H9 (cell line): Measurements from ENCODE around the gene MRPL46. TPM values are rescaled to one million over a fixed set of nuclear protein-coding genes. Genes with fewer than 3 reads are reported as not detected.

ENCODE experiments used
- DNase-seq: peaks from one replicate; pipeline ENCODE4 v3.0.0-alpha.2; 2017
- H2AFZ ChIP-seq: one replicate; pipeline ENCODE4 v1.6.1; 2013; ENCODE audit warnings: mild to moderate bottlenecking, low read length, control low read depth, moderate library complexity
- H2AK5ac ChIP-seq: 2 replicates; pipeline ENCODE4 v1.6.1; 2013; ENCODE audit warnings: low read length, control low read depth, mixed read lengths; ENCODE audit not compliant: insufficient read length
- H2BK120ac ChIP-seq: one replicate; pipeline ENCODE4 v1.6.1; 2013; ENCODE audit warnings: low read depth, mild to moderate bottlenecking, low read length, control low read depth, inconsistent platforms; ENCODE audit not compliant: poor library complexity, severe bottlenecking
- H2BK12ac ChIP-seq: 2 replicates; pipeline ENCODE4 v1.6.1; 2013; ENCODE audit warnings: low read length, control low read depth, mixed read lengths, low read depth; ENCODE audit not compliant: insufficient read length
- H2BK15ac ChIP-seq: 2 replicates; pipeline ENCODE4 v1.6.1; 2013; ENCODE audit warnings: low read depth, low read length, control low read depth
- H2BK20ac ChIP-seq: one replicate; pipeline ENCODE4 v1.6.1; 2013; ENCODE audit warnings: low read depth, mild to moderate bottlenecking, low read length, control low read depth, inconsistent platforms; ENCODE audit not compliant: poor library complexity, severe bottlenecking
- H2BK5ac ChIP-seq: 2 replicates; pipeline ENCODE4 v1.6.1; 2013; ENCODE audit warnings: low read length, control low read depth, mixed read lengths; ENCODE audit not compliant: insufficient read length
- H3K14ac ChIP-seq: 2 replicates; pipeline ENCODE4 v1.6.1; 2013; ENCODE audit warnings: low read length, control low read depth; ENCODE audit not compliant: insufficient read depth
- H3K18ac ChIP-seq: 2 replicates; pipeline ENCODE4 v1.6.1; 2013; ENCODE audit warnings: low read depth, mild to moderate bottlenecking, mixed read lengths, low read length, control low read depth; ENCODE audit not compliant: insufficient read length
- H3K23ac ChIP-seq: 2 replicates; pipeline ENCODE4 v1.6.1; 2013; ENCODE audit warnings: low read length, control low read depth, mixed read lengths, low read depth; ENCODE audit not compliant: insufficient read length
- H3K23me2 ChIP-seq: 2 replicates; pipeline ENCODE4 v1.6.1; 2013; ENCODE audit warnings: low read depth, mild to moderate bottlenecking, mixed read lengths, low read length, control low read depth; ENCODE audit not compliant: insufficient read length, poor library complexity, severe bottlenecking
- H3K27ac ChIP-seq: 2 replicates; pipeline ENCODE4 v1.5.1; 2013; ENCODE audit warnings: low read length, control low read depth, mixed read lengths, low read depth; ENCODE audit not compliant: insufficient read length
- H3K27me3 ChIP-seq: 2 replicates; pipeline ENCODE4 v1.6.1; 2013; ENCODE audit warnings: low read length, control low read depth, inconsistent platforms; ENCODE audit not compliant: insufficient read depth
- H3K4ac ChIP-seq: 2 replicates; pipeline ENCODE4 v1.6.1; 2013; ENCODE audit warnings: low read depth, mild to moderate bottlenecking, control low read depth, inconsistent platforms, low read length, moderate library complexity
- H3K4me1 ChIP-seq: 2 replicates; pipeline ENCODE4 v1.6.1; 2013; ENCODE audit warnings: low read length, control low read depth, inconsistent platforms; ENCODE audit not compliant: insufficient read depth
- H3K4me2 ChIP-seq: 2 replicates; pipeline ENCODE4 v1.6.1; 2013; ENCODE audit warnings: low read length, control low read depth, mixed read lengths; ENCODE audit not compliant: insufficient read length, insufficient read depth
- H3K56ac ChIP-seq: 2 replicates; pipeline ENCODE4 v1.6.1; 2013; ENCODE audit warnings: low read depth, mild to moderate bottlenecking, mixed read lengths, low read length, control low read depth; ENCODE audit not compliant: insufficient read length
- H3K79me1 ChIP-seq: 2 replicates; pipeline ENCODE4 v1.6.1; 2013; ENCODE audit warnings: low read depth, mild to moderate bottlenecking, moderate library complexity, low read length, control low read depth, inconsistent platforms; ENCODE audit not compliant: insufficient read depth, poor library complexity, severe bottlenecking
- H3K79me2 ChIP-seq: 2 replicates; pipeline ENCODE4 v1.6.1; 2013; ENCODE audit warnings: low read length, control low read depth, inconsistent platforms; ENCODE audit not compliant: insufficient read depth
- H3K9ac ChIP-seq: 2 replicates; pipeline ENCODE4 v1.6.1; 2013; ENCODE audit warnings: low read length, control low read depth, mixed read lengths; ENCODE audit not compliant: insufficient read length; ENCODE audit errors: extremely low read depth
- H3K9me3 ChIP-seq: one replicate; pipeline ENCODE4 v1.6.1; 2013; ENCODE audit warnings: low read depth, low read length, inconsistent platforms; ENCODE audit not compliant: control insufficient read depth
- H3T11ph ChIP-seq: one replicate; pipeline ENCODE4 v1.6.1; 2013; ENCODE audit warnings: mild to moderate bottlenecking, low read length, control low read depth, inconsistent platforms
- H4K20me1 ChIP-seq: one replicate; pipeline ENCODE4 v1.6.1; 2013; ENCODE audit not compliant: control insufficient read depth, insufficient read length, insufficient read depth
- H4K5ac ChIP-seq: 2 replicates; pipeline ENCODE4 v1.6.1; 2013; ENCODE audit warnings: low read depth, mild to moderate bottlenecking, mixed read lengths, low read length, control low read depth; ENCODE audit not compliant: insufficient read length
- H4K8ac ChIP-seq: replicated peaks from 2 replicates; pipeline ENCODE4 v1.6.1; 2013; ENCODE audit warnings: low read length, control low read depth, mixed read lengths, low read depth; ENCODE audit not compliant: insufficient read length
- H4K91ac ChIP-seq: 2 replicates; pipeline ENCODE4 v1.6.1; 2013; ENCODE audit warnings: low read depth, mild to moderate bottlenecking, moderate library complexity, mixed read lengths, low read length, control low read depth; ENCODE audit not compliant: insufficient read length
- H3K27ac Mint-ChIP-seq, 3 experiments: 2 replicates in 2 of 3; 3 replicates in 1 of 3; pipeline ENCODE4 v1.8.0; 2020 to 2021; ENCODE audit warnings: mixed read lengths in 3 of 3, mild to moderate bottlenecking in 1 of 3, moderate library complexity in 1 of 3
- H3K27me3 Mint-ChIP-seq: 2 replicates; pipeline ENCODE4 v1.8.0; 2021; ENCODE audit warnings: low read depth, mild to moderate bottlenecking, moderate library complexity, mixed read lengths
- H3K36me3 Mint-ChIP-seq, 3 experiments: 2 replicates in 2 of 3; 3 replicates in 1 of 3; pipeline ENCODE4 v1.8.0; 2020 to 2021; ENCODE audit warnings: low read depth in 3 of 3, mixed read lengths in 3 of 3; ENCODE audit not compliant: insufficient read depth in 1 of 3
- H3K4me1 Mint-ChIP-seq, 2 experiments: 2 replicates each; pipeline ENCODE4 v1.8.0; 2020; ENCODE audit warnings: mixed read lengths in 2 of 2
- H3K4me3 Mint-ChIP-seq, 2 experiments: 2 replicates in 1 of 2; 3 replicates in 1 of 2; pipeline ENCODE4 v1.8.0; 2020 to 2021; ENCODE audit warnings: mild to moderate bottlenecking in 2 of 2, mixed read lengths in 2 of 2, moderate library complexity in 1 of 2
- H3K9me3 Mint-ChIP-seq, 2 experiments: 2 replicates in 1 of 2; 3 replicates in 1 of 2; pipeline ENCODE4 v1.8.0; 2020; ENCODE audit warnings: mild to moderate bottlenecking in 2 of 2, mixed read lengths in 2 of 2, moderate library complexity in 1 of 2
- WGBS: extraction: QIAGEN DNeasy Blood & Tissue Kit; methylation state at CpG from one replicate; pipeline ENCODE4 v1.1.7; 2013; ENCODE audit warnings: missing lambda C conversion rate, low lambda C conversion rate, mixed read lengths; ENCODE audit not compliant: insufficient read length; ENCODE audit errors: extremely low coverage; 5-methylcytosine and 5-hydroxymethylcytosine counted together
- long read RNA-seq: library from polyadenylated mRNA; unstranded; transcript quantifications from one replicate; pipeline ENCODE4 v2.0.0, GENCODE V29; 2020
- total RNA-seq: library from RNA; stranded (reverse); gene quantifications from 2 replicates; pipeline ENCODE4 v1.2.1, GENCODE V29; 2021
- TF ChIP-seq, protein P1 (sequence below): fragments of 200-600 bp; sonication (generic); conservative IDR thresholded peaks from 3 replicates; pipeline ENCODE4 v1.8.0; 2021; ENCODE audit warnings: antibody characterized with exemption, mild to moderate bottlenecking

The MRPL46 gene
- total RNA-seq: 27.4 and 29.3 TPM in 2 replicates
- long read RNA-seq, transcript MRPL46-201 (4 exons, 1,019 nt): major isoform, 55 of 68 reads
- long read RNA-seq, partial matches to known transcripts: 0 of 68 reads
- long read RNA-seq, other reads (novel, unspliced or antisense): 13 of 68 reads

DNA sequence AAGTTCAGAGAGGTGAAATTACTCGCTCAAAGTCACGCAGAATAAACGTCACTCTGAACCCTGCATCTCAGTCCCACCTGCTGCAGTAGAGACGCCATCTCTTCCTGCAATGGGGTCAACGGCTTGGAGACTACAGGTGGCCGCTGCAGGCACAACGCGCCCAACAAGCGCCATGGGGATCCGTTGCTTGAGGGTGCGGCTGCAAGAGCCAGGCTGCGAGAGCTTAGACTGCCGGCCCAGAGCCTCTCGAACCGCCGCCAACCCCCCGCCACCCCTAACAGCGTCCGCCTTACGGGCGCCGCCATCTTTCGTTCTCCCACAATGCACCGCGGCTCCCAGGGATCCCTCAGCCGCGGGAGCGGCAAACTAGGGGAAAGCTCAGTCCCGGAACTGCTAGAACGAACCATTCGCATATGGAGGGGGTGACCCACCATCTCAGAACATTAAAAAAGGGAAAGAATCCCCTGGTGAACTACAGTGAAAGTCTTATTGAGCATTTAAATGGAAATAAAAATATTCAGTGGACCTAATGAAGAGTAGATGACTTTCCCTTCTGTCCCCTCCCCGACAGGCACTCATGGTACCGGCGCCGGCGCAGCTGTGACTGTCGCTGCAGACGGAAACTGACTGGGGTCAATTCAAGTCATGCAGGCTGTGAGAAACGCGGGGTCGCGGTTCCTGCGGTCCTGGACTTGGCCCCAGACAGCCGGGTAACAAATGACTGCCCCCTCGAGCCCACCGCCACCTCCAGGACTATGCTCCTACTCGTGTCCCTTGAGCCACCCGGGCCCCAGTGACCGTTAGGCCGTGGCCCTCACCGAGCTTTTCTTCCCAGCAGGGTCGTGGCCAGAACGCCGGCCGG lies at the start of gene MRPL46, which contains the start of gene MRPS11:
Gene MRPL46 (minus strand): TSS at position 316 of the 862 bp plus-strand sequence. CDS start 11 bp downstream, at position 305.
Gene MRPS11 (plus strand): TSS at position 636 of the 862 bp plus-strand sequence. CDS start 10 bp downstream, at position 646.
- H2AK5ac ChIP-seq: no peak within 1 kb of the TSS
- H3K23me2 ChIP-seq: peaks cover 12% of the 10 kb centered on the region
- peaks cover 3% of the 10 kb centered on the region for H3K79me1 ChIP-seq
- H3K9me3 ChIP-seq: no peaks in the 10 kb centered on the region
- H4K8ac ChIP-seq: no peak within 1 kb of the TSS
- no peak within 1 kb of the TSS for H2AFZ ChIP-seq
- no CpG with 5 or more reads among the region's 55 CpGs for WGBS
- H4K20me1 ChIP-seq: no peaks in the 10 kb centered on the region
- no peak within 1 kb of the TSS for H3T11ph ChIP-seq
- H4K91ac ChIP-seq: no peak within 1 kb of the TSS
- H3K23ac ChIP-seq: no peak within 1 kb of the TSS
- peaks cover 12% of the 10 kb centered on the region; the same call in 1 of the 2 replicates for H3K79me2 ChIP-seq
- no peak within 1 kb of the TSS for H2BK5ac ChIP-seq
- H3K4me3 Mint-ChIP-seq: peak within 1 kb of the TSS; percentile 90 to 96
- H2BK15ac ChIP-seq: no peak within 1 kb of the TSS
- no peaks in the 10 kb centered on the region for H3K9me3 Mint-ChIP-seq
- TF ChIP-seq, protein P1, sequence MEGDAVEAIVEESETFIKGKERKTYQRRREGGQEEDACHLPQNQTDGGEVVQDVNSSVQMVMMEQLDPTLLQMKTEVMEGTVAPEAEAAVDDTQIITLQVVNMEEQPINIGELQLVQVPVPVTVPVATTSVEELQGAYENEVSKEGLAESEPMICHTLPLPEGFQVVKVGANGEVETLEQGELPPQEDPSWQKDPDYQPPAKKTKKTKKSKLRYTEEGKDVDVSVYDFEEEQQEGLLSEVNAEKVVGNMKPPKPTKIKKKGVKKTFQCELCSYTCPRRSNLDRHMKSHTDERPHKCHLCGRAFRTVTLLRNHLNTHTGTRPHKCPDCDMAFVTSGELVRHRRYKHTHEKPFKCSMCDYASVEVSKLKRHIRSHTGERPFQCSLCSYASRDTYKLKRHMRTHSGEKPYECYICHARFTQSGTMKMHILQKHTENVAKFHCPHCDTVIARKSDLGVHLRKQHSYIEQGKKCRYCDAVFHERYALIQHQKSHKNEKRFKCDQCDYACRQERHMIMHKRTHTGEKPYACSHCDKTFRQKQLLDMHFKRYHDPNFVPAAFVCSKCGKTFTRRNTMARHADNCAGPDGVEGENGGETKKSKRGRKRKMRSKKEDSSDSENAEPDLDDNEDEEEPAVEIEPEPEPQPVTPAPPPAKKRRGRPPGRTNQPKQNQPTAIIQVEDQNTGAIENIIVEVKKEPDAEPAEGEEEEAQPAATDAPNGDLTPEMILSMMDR: no peak
- 0 out of 2 replicates have a peak, but pooled peaks cover 2% of the 10 kb centered on the region for H3K4me1 ChIP-seq
- H3K18ac ChIP-seq: peak within 1 kb of the TSS; percentile 95
- no peak within 1 kb of the TSS for H3K4ac ChIP-seq
- peaks cover 10 to 35% (median 18%) of the 10 kb centered on the region in 3 experiments; a peak in 6 of 7 replicates for H3K36me3 Mint-ChIP-seq
- H3K9ac ChIP-seq: peak within 1 kb of the TSS; percentile 94
- peak; percentile 88 for DNase-seq
- H3K4me1 Mint-ChIP-seq: peaks cover 14% of the 10 kb centered on the region in 2 experiments
- H3K14ac ChIP-seq: peak within 1 kb of the TSS; percentile 97
- no peak within 1 kb of the TSS for H3K56ac ChIP-seq
- peak within 1 kb of the TSS; percentile 98 to 100 (median 100) for H3K27ac Mint-ChIP-seq
- H4K5ac ChIP-seq: peak within 1 kb of the TSS; percentile 81
- H2BK20ac ChIP-seq: no peak within 1 kb of the TSS
- no peak within 1 kb of the TSS for H2BK120ac ChIP-seq
- no peaks in the 10 kb centered on the region for H3K27me3 Mint-ChIP-seq
- H2BK12ac ChIP-seq: no peak within 1 kb of the TSS
- no peak within 1 kb of the TSS for H3K27ac ChIP-seq
- H3K4me2 ChIP-seq: peak within 1 kb of the TSS; percentile 92
- H3K27me3 ChIP-seq: no peaks in the 10 kb centered on the region
